Astrocyte (in vitro differentiated cells and primary cell): ENCODE data around the gene PCNX1.

Experiments used
- CTCF ChIP-seq: IDR thresholded peaks from 2 replicates; pipeline ENCODE4 v1.5.1; 2011; ENCODE audit warnings: low read depth, mild to moderate bottlenecking, inconsistent platforms, low read length, moderate library complexity; ENCODE audit not compliant: insufficient read depth
- EZH2 ChIP-seq: IDR thresholded peaks from 2 replicates; pipeline ENCODE4 v1.6.1; 2012; ENCODE audit warnings: mild to moderate bottlenecking, low read length, inconsistent platforms; ENCODE audit not compliant: insufficient read depth

DNA sequence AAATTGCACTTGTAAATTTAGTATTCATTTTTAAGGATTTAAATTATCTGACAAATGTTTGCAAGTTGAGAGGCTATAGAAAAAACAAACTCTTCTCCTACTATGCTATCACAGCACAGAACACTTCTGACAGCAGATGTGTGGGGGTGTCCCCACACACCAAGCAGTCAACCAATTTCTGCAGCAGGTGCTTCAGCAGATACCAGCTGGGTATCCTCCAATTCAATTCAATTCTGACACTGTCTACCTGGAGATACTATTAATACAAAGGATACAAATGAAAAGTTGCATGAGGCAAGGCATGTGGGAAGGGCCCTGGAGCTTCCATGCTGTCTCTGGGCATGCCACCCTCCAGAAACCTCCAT lies 35.1 kb downstream of the PCNX1 start:
- no peak for TF ChIP-seq EZH2
- TF ChIP-seq CTCF: no peak
